DMS79 treated with DMSO at 0.1 percent for 48 hours (cell line): Measurements from ENCODE around the gene GTF2IRD2.
"Not testable (repeated sequence)": the region's sequence is repeated elsewhere in the genome, so short reads cannot be mapped to it uniquely, and the experiment has no call there.

Experiments used
- DNase-seq: peaks from one replicate; lab custom pipeline; 2025; lab: John Stamatoyannopoulos, UW

GTF2IRD2 gene

GRCh38 chr7:74788369-74789150 is 62.8 kb downstream of the GTF2IRD2 start:
- DNase-seq = peak; percentile 82

GRCh38 chr7:74783595-74783994 is 67.8 kb downstream of the GTF2IRD2 start:
- not testable (repeated sequence) for DNase-seq

GRCh38 chr7:74781746-74782145 is 69.7 kb downstream of the GTF2IRD2 start:
- not testable (repeated sequence) for DNase-seq

GRCh38 chr7:74779053-74779452 is 72.4 kb downstream of the GTF2IRD2 start:
- not testable (repeated sequence) for DNase-seq

GRCh38 chr7:74775111-74775510 is 76.3 kb downstream of the GTF2IRD2 start:
- not testable (repeated sequence) for DNase-seq

- DNase-seq = not testable (repeated sequence)
These were observed 77.3 kb downstream of the GTF2IRD2 start, which contains the start of gene NCF1 for GRCh38 chr7:74773760-74774750. Gene NCF1, plus strand, starts transcription at chr7:74774011. Its CDS starts 21 bp downstream, at chr7:74774032.

GRCh38 chr7:74772093-74772492 is 79.3 kb downstream of the GTF2IRD2 start:
- not testable (repeated sequence) for DNase-seq

- DNase-seq = not testable (repeated sequence)
These were observed 81.3 kb downstream of the GTF2IRD2 start for GRCh38 chr7:74770062-74770461.

- not testable (repeated sequence) for DNase-seq
These were observed 84.4 kb downstream of the GTF2IRD2 start for GRCh38 chr7:74766991-74767390.

- not testable (repeated sequence) for DNase-seq
These were observed 84.9 kb downstream of the GTF2IRD2 start for GRCh38 chr7:74766509-74766908.

- not testable (repeated sequence) for DNase-seq
These were observed 86.0 kb downstream of the GTF2IRD2 start for GRCh38 chr7:74765205-74765918.

- not testable (repeated sequence) for DNase-seq
These were observed 92.4 kb downstream of the GTF2IRD2 start for GRCh38 chr7:74758982-74759381.

GRCh38 chr7:74758268-74758667 is 93.1 kb downstream of the GTF2IRD2 start:
- not testable (repeated sequence) for DNase-seq

GRCh38 chr7:74756673-74757072 is 94.7 kb downstream of the GTF2IRD2 start:
- DNase-seq = not testable (repeated sequence)

GRCh38 chr7:74753921-74754482 is 97.4 kb downstream of the GTF2IRD2 start:
- DNase-seq = not testable (repeated sequence)
